Occipital lobe (tissue), 2 donors: ENCODE results near the gene VDR. TPM values are rescaled to one million over a fixed set of nuclear protein-coding genes. Genes with fewer than 3 reads are reported as not detected.

Experiments
- DNase-seq: peaks from one replicate; lab custom pipeline; 2025; lab: John Stamatoyannopoulos, UW
- total RNA-seq: library from RNA; depleted of rRNA; stranded (reverse); fragments of >200 nt; gene quantifications from one replicate; pipeline ENCODE4 v1.2.3, GENCODE V29; 2014

The VDR gene
- total RNA-seq, 1 donor from 2014 or later, result not detected

DNA sequence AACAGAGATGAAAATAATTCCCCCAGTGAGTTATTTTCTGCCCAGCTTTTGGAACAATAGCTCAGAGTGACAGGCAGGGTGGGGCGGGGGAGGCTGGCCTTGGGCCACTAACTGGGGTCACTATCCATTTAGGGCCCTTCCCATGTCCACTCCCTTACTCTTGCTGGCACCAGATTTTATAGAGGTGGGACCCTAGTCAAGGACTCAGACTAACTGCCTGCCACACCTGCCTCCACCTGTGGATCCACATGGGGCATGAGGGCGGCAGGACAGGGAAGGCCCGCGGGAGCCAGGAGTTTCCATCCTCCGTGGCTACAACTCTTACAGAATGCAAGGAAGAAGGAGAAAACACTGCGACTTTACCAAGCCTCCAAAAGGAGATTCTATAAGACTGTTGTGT, 10.1 kb downstream of the VDR start:
- DNase-seq, result no peak

DNA sequence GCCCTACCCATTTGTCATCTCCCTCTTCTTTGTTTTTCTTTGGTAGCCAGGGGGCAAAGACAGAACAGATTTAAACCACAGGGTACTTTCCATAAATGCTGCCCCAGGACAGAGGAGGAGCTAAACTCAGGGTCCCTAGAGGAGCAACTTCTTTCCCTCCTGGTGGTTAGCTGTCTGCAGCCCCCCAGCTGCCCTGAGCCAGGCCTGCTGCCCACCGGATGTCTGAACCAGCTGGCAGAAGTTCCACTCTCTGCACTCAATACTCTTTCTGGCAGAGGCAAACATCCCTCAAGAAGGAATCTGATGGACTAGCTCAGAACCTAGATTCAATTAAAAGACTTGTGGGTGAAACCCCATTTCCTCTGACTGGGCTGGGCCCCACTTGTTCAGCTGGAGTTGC, 10.7 kb downstream of the VDR start:
- DNase-seq, result no peak

DNA sequence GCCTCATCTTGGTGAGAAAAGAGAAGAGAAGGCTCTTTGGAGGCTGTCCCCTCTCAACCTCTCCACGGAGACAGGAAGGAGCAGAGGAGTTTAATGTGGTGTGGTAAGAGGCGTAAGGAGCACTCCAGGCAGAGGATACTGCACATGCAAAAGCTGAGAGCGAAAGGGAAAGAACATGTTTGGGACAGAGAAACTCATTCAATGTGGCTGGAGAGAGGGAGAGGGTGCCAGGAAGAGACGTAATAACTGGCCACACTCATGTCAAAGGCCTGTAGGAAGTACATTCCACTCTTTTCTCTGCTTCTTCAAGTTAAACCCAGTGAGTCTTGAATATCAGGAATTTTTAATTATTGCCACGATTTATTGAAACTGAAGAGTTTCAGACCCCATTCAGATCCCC, 12.0 kb downstream of the VDR start:
- DNase-seq, result no peak

DNA sequence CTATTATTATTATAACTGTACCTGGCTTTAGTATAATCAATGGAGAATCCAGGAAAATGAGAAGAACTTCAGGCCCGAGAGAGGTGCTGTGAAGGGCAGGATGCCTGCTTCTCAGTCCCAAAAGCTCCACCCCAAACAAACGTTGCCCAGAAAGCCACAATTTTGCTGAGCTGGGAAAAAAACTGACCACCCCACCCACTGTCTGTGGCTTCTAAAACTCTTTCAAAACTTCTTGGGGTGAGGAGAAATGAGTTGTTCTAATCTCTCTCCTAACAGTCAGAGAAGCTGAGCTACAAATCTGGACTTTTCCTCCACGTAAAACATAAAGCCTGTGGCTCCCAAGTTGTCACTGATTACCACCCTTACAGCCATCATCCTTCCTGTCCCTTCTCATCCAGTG, 13.4 kb downstream of the VDR start:
- no peak for DNase-seq

DNA sequence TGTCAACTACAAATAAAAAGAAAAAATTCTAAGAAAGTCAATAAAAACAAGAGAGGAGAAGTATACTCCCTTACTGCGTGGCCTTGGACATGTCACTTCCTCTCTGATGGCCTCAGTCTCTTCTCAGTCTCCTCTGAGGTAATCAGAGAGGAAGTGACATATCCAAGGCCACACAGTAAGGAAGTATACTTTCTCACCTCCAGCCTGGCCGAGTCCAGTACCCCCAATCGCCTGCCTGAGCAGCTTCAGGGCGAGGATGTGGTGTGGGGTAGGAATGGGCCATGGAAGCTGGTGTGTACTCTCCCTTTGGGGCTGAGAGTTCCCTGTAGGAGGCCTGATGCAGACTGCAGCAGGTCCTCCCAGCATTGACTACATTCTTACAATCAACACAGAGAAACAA, 15.8 kb downstream of the VDR start:
- DNase-seq, result no peak

DNA sequence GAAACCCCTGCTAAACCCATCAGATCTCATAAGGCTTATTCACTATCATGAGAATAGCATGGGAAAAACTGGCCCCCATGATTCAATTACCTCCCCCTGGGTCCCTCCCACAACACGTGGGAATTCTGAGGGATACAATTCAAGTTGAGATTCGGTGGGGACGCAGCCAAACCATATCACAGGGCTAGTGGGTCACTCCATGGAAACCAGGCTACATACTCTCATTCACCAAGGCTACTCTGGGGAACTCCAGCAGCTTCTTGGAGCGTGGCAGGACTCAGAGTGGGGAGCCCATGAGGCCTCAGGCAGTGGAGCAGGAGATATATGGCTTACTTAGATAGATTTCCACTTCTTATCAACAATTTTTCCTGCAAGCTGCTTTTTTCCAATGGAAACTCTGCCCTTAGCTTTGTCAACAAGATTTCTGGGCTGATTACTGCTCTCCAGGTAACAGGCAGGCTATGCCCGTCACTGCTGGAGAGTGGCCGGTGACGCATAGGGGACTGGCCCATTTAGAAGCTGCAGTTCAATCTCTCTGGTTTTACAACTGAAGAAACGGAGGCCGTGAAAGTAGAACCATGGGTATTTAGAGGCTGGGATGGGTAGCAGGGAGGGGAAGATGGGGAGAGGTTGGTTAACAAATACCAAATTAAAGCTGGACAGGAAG, 16.5 kb downstream of the VDR start:
- no peak for DNase-seq

DNA sequence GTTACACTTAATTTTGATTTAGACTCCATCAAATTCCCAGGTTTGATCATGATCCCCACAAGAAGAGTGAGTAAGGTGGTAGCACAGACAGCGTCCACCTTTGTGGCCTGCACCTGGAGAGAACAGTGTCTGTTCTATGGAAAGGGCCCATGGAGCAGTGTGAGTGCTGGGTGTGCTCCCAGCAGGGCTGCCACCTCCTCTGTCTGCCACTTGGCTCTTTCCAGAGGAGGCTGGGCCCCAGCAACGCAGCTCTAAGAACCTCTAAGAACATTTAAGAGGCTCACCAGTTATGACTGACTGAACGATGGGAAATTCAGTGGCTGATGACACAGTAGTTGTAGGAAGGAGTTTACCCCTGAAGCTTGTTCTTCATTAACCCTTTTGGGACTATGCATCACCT, 17.3 kb downstream of the VDR start:
- no peak for DNase-seq

DNA sequence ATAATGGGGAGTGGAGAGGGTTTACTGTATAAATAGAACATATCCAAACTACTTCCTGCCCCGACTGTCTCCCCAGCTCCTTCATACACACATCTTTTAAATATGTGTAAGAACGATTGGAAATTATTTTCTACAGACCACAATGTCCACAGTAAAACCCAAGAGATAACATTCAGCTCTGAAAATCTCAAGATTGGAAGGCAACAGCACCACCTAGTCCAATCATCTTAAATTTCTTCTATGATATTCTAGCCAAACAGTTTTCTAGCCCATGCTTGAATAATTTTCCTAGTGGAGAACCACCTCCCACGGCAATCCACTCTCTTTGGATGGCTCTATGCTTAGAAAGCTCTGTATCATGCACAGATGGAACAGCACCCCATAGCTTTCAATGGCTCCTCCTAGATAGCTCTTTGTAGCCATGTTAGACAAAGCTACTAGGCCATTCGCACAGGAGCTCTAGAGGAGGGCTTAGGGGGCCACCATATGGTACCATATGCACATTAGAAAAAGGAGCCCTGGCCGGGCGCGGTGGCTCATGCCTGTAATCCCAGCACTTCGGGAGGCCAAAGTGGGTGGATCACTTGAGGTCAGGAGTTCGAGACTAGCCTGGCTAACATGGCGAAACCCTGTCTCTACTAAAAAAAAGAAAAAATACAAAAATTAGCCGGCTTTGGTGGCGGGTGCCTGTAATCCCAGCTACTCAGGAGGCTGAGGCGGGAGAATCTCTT, 18.1 kb downstream of the VDR start:
- no peak for DNase-seq

DNA sequence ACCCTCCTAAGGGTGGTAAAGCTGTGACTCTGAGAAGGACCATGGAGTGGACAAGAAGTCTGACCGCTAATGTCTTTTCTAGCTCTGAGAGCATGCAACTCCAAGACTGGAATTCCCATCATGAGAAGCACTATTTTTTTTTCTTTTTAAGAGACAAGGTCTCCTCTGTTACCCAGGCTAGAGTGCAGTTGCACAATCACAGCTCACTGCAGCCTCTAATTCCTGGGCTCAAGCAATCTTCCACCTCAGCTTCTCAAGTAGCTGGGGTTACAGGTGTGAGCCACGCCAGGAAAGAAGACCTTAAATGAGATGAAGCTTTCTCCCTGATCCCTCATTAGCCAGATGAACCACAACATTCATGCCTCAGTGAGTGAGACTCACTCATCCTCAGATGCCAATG, 19.2 kb downstream of the VDR start:
- DNase-seq, result no peak

DNA sequence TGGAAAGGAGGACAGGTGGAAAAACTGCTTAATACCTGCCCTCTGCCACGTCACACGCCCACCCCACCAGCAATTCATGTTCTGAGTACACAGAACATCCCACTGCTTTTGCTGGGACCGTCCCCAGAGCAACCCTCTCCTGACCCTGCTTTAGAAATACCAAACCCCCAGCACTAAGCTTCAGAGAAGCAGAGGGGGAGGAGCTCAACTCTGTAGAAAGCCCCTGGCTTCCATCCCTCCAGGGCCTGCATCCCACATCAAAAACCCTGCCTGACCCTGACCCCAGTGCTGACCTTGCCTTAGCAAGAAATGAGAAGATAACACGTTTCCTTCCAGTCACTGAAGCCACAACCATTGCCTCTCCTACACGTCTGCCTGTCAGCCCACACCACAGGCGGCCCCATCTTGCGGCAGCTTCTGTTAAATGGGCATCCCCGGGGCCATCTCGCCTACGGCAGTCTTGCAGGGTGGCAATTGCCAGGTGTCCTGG, 19.7 kb downstream of the VDR start:
- DNase-seq, result no peak

DNA sequence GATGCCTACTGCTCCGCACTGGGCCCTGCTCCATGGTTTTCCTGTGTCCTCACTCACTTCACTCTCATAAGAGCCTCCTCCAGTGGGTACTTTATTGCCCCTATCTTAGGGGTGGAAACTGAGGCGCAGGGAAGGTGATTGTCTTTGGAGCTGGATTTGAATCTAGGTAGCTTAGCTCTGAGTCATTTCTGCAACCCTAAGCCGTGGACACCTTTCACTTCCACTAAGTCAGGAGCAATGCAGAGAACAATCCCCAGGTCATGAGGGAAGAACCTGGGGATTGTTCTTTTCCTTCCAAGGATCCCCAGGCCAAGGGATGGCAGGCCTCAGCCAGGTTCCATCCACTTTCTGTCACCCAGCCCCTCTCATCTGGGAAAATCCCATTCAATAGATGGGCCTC, 20.3 kb downstream of the VDR start:
- no peak for DNase-seq

DNA sequence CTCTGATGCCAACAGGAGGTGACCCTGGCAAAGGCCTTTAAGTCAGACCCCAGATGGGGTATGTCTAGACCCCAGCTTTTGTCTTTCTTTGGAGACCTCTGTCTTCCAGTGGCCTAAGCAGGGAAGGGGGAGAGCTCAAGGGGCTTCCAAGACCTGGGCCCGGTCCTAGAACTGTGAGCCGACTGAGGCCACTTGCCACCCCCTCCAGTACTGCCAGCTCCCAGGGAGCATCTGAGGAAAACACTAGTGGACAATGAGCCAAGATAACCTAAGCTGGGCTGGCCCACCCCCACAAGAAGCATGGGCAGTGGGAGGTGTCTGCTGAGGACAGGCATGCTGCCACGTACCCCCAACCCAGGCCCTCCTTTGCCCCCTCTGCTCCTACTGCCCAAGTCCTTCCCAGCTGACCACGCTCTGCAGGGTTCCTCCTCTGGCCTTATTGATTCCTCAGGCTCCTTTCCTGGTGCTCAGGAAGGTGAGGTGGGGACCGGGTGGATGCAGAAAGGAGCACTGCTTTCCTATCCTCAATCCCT, 21.1 kb downstream of the VDR start:
- DNase-seq, result no peak

DNA sequence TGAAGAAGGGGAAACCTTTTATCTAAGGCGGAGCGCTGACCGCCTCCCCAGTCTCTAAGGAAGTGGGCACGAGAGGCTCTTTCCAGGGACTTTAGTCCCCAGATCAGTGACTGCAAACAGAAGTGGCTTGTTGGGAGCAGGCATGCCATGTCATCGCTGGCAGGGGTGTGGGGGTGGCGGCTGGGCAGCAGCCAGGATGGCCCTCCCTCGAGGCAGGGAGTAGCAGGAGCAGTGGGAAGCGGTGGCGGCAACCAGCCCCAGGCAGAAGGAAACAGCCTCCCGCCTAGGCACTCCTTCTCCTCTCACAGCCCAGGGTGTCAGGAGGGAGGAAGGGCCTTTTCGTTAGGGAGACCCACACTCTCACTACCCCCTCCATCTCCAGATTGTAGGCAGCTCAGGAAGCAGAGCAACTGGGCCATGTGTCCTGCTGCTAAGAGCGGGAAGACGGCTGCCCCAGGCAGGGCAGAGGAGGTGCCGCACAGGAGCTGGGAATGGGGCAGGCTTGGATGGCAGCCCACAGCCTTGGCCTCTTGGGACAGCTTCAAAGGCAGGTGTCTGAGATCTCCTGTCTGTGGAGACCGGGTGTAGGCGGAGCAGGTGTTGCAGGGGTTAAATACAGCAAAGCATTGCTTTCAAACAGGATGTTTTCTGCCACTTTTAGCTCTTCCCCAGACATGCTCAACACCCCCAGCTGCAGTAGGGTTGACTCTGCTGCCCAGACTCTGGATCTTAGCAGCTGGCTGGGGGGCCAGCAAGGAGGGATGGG, 21.8 kb downstream of the VDR start:
- DNase-seq, result peak; percentile 60

DNA sequence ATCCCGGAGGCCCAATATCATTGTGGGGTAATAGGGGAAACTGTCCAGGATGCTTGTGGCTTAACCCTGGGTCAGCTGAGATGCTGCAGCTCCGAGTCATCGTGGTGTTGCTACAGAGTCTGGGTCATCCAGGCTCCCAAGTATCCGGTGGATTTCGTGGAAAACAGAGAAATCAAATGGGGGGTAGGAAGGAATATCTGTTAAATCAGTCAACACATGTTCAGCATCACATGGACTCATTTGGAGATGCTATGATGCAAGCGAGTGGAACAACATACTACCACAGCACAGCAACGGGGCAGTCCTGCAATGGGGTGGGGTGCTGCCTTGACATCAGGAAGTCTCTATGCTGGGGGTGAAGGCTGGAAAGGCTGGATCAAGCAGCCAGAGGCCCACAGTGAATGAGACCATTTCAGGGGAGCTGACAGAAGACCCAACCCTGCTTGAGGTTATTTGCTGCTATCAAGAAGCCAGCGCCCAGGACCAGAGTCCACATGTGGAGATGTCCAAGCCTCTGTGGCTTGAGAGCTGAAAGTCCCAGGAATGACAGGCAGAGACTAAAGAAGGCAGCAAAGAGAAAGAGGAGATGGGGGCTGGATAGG, 22.9 kb downstream of the VDR start:
- DNase-seq, result no peak

DNA sequence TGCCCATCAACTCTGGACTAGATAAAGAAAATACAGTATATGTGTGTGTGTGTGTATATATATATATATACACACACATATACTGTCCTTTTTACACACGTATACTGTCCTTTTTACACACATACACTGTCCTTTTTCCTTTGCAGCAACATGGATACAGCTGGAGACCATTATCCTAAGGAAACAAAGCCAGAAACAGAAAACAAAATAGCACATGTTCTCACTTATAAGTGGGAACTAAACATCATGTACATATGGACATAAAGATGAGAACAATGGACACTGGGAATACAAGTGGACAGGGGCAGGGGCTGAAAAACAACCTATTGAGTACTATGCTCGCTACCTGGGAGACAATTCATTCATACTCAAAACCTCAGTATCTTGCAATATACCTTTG, 23.7 kb downstream of the VDR start:
- no peak for DNase-seq

DNA sequence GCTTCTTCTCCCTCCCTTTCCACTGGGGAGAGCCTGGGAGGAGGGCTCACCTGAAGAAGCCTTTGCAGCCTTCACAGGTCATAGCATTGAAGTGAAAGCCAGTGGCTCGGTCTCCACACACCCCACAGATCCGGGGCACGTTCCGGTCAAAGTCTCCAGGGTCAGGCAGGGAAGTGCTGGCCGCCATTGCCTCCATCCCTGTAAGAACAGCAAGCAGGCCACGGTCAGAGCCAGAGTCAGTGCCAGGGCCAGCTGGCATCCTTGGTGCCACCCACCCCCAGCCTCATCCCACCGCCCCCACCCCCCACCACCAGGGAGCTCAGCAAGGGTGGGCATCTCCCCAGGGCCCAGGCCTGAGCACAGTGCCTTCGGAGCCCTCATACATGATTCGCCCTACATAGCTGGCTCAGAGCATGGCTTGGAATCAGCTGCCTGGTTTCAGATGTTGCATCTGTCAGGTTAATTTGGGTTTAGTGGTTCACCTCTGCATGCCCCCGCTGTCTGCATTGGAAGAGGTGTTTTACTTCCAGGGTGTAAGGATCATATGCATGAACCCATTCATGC, 25.8 kb downstream of the VDR start:
- DNase-seq, result no peak

DNA sequence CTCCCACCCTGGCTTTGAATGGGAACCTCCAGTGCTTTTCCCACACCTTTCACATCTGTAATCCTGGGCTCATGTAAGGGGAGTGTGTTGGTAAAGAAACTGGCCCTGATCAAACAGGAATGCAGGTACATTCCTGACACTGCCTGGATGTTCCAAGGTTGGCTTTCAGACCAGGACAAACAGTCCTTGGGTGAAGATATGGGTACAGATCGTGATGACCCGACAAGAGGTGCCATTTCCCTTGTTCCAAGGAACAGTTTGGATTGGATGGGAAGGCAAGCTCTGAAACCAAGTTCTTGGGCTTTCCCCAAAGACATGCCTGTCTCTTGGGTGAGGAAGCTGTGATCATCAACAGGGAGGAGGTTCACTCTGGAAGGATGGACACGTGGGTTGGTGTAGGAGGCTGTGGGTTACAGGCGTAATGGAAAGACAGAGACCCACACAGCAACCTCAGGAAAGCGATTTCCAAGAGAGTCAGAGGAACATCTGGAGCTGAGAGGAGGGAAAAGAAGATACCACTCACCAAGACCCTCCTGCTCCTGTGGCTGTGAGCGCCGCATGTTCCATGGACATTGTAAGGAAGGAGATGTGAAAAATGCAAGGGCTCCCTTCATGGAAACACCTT, 26.4 kb downstream of the VDR start:
- no peak for DNase-seq

DNA sequence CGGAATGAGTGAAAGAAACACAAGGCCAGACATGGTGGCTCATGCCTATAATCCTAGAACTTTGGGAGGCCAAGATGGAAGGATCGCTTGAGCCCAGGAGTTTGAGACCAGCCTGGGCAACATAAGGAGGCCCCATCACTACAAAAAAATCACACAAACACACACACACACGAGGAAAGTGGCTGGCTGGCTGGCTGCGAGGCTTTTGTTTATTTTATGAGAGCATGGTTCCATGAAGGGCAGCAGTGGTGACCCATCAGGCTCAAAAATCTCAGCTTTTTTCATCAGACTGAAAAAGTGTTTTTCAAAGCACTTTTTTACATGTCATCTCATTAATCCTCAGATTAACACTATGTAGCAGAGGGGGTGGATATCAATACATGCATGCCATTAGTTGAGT, 27.7 kb downstream of the VDR start:
- no peak for DNase-seq

DNA sequence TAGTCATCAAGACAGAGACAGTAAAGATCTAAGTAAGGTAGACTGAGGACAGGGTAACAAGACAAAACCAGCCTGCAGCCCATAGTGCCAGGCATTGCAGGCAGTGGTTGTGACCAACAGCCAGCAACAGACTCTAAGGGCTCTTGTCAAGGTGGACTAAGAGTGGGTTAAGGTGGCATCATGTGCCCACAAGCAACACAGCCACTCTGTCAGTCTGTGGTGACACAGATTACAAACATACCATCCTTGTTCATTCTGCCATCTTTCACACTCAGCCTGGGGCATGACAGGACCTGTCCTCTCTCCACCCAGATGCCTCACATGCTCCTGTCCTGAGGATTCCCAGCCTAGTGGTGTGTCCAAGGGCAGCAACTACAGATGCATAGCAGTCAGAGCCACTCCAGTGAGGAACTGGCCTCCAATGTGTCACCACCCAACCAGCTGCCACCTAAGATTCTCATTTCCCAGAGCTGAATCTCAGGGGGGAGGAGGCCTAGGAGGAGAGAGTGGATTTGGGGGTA, 28.3 kb downstream of the VDR start:
- DNase-seq, result no peak

DNA sequence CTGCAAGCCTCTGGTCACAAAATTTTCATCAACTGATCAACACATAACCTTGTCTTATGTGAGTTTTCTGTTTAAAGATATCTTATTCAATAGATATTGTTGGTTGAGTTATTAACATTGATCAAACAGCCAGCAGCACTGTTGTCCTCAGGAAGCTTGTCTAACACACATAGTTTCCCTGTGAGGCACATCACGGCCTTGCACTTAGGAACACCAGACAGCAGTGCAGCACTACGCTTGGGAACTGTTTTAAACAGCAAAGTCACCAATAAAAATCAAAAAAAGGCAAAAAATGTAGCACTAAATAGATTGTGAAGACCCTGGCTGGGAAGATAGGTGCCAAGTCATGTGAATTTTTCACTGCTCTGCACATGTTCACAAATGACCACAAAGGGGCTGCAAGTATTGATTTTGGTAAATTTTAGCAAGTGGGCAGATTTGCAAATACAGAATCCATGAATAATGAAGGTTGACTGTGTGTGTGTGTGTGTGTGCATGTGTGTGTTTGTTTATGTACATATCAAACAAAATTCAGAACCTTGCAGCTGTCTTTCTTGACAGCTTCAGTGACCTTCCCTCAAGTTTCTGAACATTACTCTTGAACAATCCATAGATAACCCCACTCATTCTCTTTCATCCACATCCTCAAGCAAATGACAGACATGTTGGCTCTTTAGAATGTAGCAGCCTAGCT, 28.9 kb downstream of the VDR start:
- DNase-seq, result no peak
